Measurements from ENCODE around the gene FBXL3.
A peak's percentile ranks its signal among the peaks of the same experiment; 100 is the strongest.

The FBXL3 gene

GRCh38 chr13:76991796-76992547, 35.0 kb downstream of the FBXL3 start, which contains the start of gene CLN5:
CLN5 (plus strand) TSS chr13:76992081; CDS start chr13:76992099, 18 bp downstream.
- H3K27me3 ChIP-seq (ENCODE audit: insufficient read depth, low read length) = peaks cover 3% of the 10 kb centered on the region
- H3K9me3 ChIP-seq (ENCODE audit: low read length) = no peaks in the 10 kb centered on the region
- peaks cover 16% of the 10 kb centered on the region for H3K36me3 ChIP-seq (ENCODE audit: insufficient read depth, low read length)
- peak within 1 kb of the TSS; percentile 81 for H2AFZ ChIP-seq (ENCODE audit: low read depth, low read length)
- peaks cover 18% of the 10 kb centered on the region for H3K4me1 ChIP-seq (ENCODE audit: insufficient read depth, low read length)
- H3K4me3 ChIP-seq (ENCODE audit: low read length) = peak within 1 kb of the TSS; percentile 91

GRCh38 chr13:76991432-76991795, 35.5 kb downstream of the FBXL3 start:
- peaks cover 3% of the 10 kb centered on the region for H3K27me3 ChIP-seq (ENCODE audit: insufficient read depth, low read length)
- H3K36me3 ChIP-seq (ENCODE audit: insufficient read depth, low read length) = peaks cover 12% of the 10 kb centered on the region
- H2AFZ ChIP-seq (ENCODE audit: low read depth, low read length) = peak overlapping the region; percentile 81
- peak overlapping the region; percentile 91 for H3K4me3 ChIP-seq (ENCODE audit: low read length)
- peaks cover 18% of the 10 kb centered on the region for H3K4me1 ChIP-seq (ENCODE audit: insufficient read depth, low read length)
- no peaks in the 10 kb centered on the region for H3K9me3 ChIP-seq (ENCODE audit: low read length)

GRCh38 chr13:76983676-76984075, 43.3 kb downstream of the FBXL3 start:
- Histone ChIP-seq H3K27me3 (ENCODE audit: insufficient read depth, low read length) (peaks cover 15% of the 10 kb centered on the region), H3K36me3 (ENCODE audit: insufficient read depth, low read length) (no peaks in the 10 kb centered on the region), H3K4me1 (ENCODE audit: insufficient read depth, low read length) (no peaks in the 10 kb centered on the region), H2AFZ (ENCODE audit: low read depth, low read length) (no peak overlapping the region), H3K9me3 (ENCODE audit: low read length) (no peaks in the 10 kb centered on the region), H3K4me3 (ENCODE audit: low read length) (no peak overlapping the region)

- Histone ChIP-seq H3K27me3 (ENCODE audit: insufficient read depth, low read length) (peaks cover 12% of the 10 kb centered on the region), H3K4me3 (ENCODE audit: low read length) (no peak overlapping the region), H2AFZ (ENCODE audit: low read depth, low read length) (no peak overlapping the region), H3K36me3 (ENCODE audit: insufficient read depth, low read length) (no peaks in the 10 kb centered on the region), H3K4me1 (ENCODE audit: insufficient read depth, low read length) (no peaks in the 10 kb centered on the region), H3K9me3 (ENCODE audit: low read length) (no peaks in the 10 kb centered on the region)
Observed at GRCh38 chr13:76982061-76982460, 44.9 kb downstream of the FBXL3 start.

- Histone ChIP-seq H3K4me1 (ENCODE audit: insufficient read depth, low read length) (no peaks in the 10 kb centered on the region), H2AFZ (ENCODE audit: low read depth, low read length) (no peak overlapping the region), H3K36me3 (ENCODE audit: insufficient read depth, low read length) (no peaks in the 10 kb centered on the region), H3K27me3 (ENCODE audit: insufficient read depth, low read length) (peaks cover 11% of the 10 kb centered on the region), H3K9me3 (ENCODE audit: low read length) (no peaks in the 10 kb centered on the region), H3K4me3 (ENCODE audit: low read length) (no peak overlapping the region)
Observed at GRCh38 chr13:76980075-76980718, 46.8 kb downstream of the FBXL3 start.

- no peaks in the 10 kb centered on the region for H3K36me3 ChIP-seq (ENCODE audit: insufficient read depth, low read length)
- no peaks in the 10 kb centered on the region for H3K9me3 ChIP-seq (ENCODE audit: low read length)
- H2AFZ ChIP-seq (ENCODE audit: low read depth, low read length) = no peak overlapping the region
- no peaks in the 10 kb centered on the region for H3K4me1 ChIP-seq (ENCODE audit: insufficient read depth, low read length)
- H3K27me3 ChIP-seq (ENCODE audit: insufficient read depth, low read length) = peaks cover 7% of the 10 kb centered on the region
- H3K4me3 ChIP-seq (ENCODE audit: low read length) = no peak overlapping the region
Observed at GRCh38 chr13:76976929-76977328, 50.0 kb downstream of the FBXL3 start.

GRCh38 chr13:76976490-76976889, 50.5 kb downstream of the FBXL3 start:
- H3K4me3 ChIP-seq (ENCODE audit: low read length) = no peak overlapping the region
- no peaks in the 10 kb centered on the region for H3K9me3 ChIP-seq (ENCODE audit: low read length)
- no peaks in the 10 kb centered on the region for H3K36me3 ChIP-seq (ENCODE audit: insufficient read depth, low read length)
- H3K4me1 ChIP-seq (ENCODE audit: insufficient read depth, low read length) = no peaks in the 10 kb centered on the region
- H3K27me3 ChIP-seq (ENCODE audit: insufficient read depth, low read length) = peaks cover 3% of the 10 kb centered on the region
- H2AFZ ChIP-seq (ENCODE audit: low read depth, low read length) = no peak overlapping the region

GRCh38 chr13:76975863-76976262, 51.1 kb downstream of the FBXL3 start:
- Histone ChIP-seq H3K36me3 (ENCODE audit: insufficient read depth, low read length) (no peaks in the 10 kb centered on the region), H3K4me1 (ENCODE audit: insufficient read depth, low read length) (no peaks in the 10 kb centered on the region), H2AFZ (ENCODE audit: low read depth, low read length) (no peak overlapping the region), H3K4me3 (ENCODE audit: low read length) (no peak overlapping the region), H3K9me3 (ENCODE audit: low read length) (no peaks in the 10 kb centered on the region), H3K27me3 (ENCODE audit: insufficient read depth, low read length) (peaks cover 2% of the 10 kb centered on the region)

- Histone ChIP-seq H3K9me3 (ENCODE audit: low read length) (no peaks in the 10 kb centered on the region), H3K27me3 (ENCODE audit: insufficient read depth, low read length) (no peaks in the 10 kb centered on the region), H3K36me3 (ENCODE audit: insufficient read depth, low read length) (no peaks in the 10 kb centered on the region), H3K4me3 (ENCODE audit: low read length) (no peak overlapping the region), H2AFZ (ENCODE audit: low read depth, low read length) (no peak overlapping the region), H3K4me1 (ENCODE audit: insufficient read depth, low read length) (no peaks in the 10 kb centered on the region)
Observed at GRCh38 chr13:76974618-76974975, 52.4 kb downstream of the FBXL3 start.

- Histone ChIP-seq H3K36me3 (ENCODE audit: insufficient read depth, low read length) (no peaks in the 10 kb centered on the region), H2AFZ (ENCODE audit: low read depth, low read length) (no peak overlapping the region), H3K4me3 (ENCODE audit: low read length) (no peak overlapping the region), H3K9me3 (ENCODE audit: low read length) (no peaks in the 10 kb centered on the region), H3K27me3 (ENCODE audit: insufficient read depth, low read length) (no peaks in the 10 kb centered on the region), H3K4me1 (ENCODE audit: insufficient read depth, low read length) (no peaks in the 10 kb centered on the region)
Observed at GRCh38 chr13:76973920-76974617, 52.9 kb downstream of the FBXL3 start.

GRCh38 chr13:76971851-76972829, 54.8 kb downstream of the FBXL3 start:
- Histone ChIP-seq H3K27me3 (ENCODE audit: insufficient read depth, low read length) (no peaks in the 10 kb centered on the region), H3K4me1 (ENCODE audit: insufficient read depth, low read length) (no peaks in the 10 kb centered on the region), H3K36me3 (ENCODE audit: insufficient read depth, low read length) (no peaks in the 10 kb centered on the region), H2AFZ (ENCODE audit: low read depth, low read length) (no peak overlapping the region), H3K9me3 (ENCODE audit: low read length) (no peaks in the 10 kb centered on the region), H3K4me3 (ENCODE audit: low read length) (no peak overlapping the region)

- H3K4me3 ChIP-seq (ENCODE audit: low read length) = no peak overlapping the region
- H3K27me3 ChIP-seq (ENCODE audit: insufficient read depth, low read length) = no peaks in the 10 kb centered on the region
- H3K36me3 ChIP-seq (ENCODE audit: insufficient read depth, low read length) = no peaks in the 10 kb centered on the region
- H2AFZ ChIP-seq (ENCODE audit: low read depth, low read length) = no peak overlapping the region
- H3K9me3 ChIP-seq (ENCODE audit: low read length) = no peaks in the 10 kb centered on the region
- no peaks in the 10 kb centered on the region for H3K4me1 ChIP-seq (ENCODE audit: insufficient read depth, low read length)
Observed at GRCh38 chr13:76971215-76971614, 55.7 kb downstream of the FBXL3 start.
